Measurements from ENCODE around the gene OSBPL1A. TPM values are rescaled to one million over a fixed set of nuclear protein-coding genes. Genes with fewer than 3 reads are reported as not detected.
"Not testable (repeated sequence)": the region's sequence is repeated elsewhere in the genome, so short reads cannot be mapped to it uniquely, and the experiment has no call there.

The OSBPL1A gene
- total and polyA plus RNA-seq, 11 donors = 32.8 to 85.4 (median 71.0) TPM

GRCh38 chr18:24381126-24381525, 16.5 kb downstream of the OSBPL1A start:
- Histone ChIP-seq H3K4me3 (no peak overlapping the region), H3K4me1 (peaks cover 0 to 5% (median 0%) of the 10 kb centered on the region in 12 donors), H3K9me3 (no peaks in the 10 kb centered on the region), H3K27ac (no peak overlapping the region), H3K36me3 (peaks cover 0 to 8% (median 0%) of the 10 kb centered on the region in 9 donors), H3K27me3 (no peaks in the 10 kb centered on the region)
- intact Hi-C loops (cut with DNase I) = no loop called here
- 58 to 82% (median 70%) methylated on average over 1 of the region's 1 CpG for WGBS, 4 donors
- ATAC-seq (no peak), DNase-seq (no peak)
- no peak for TF ChIP-seq POLR2A (IDR thresholded peaks at IDR 0.05)
- TF ChIP-seq, protein P1, sequence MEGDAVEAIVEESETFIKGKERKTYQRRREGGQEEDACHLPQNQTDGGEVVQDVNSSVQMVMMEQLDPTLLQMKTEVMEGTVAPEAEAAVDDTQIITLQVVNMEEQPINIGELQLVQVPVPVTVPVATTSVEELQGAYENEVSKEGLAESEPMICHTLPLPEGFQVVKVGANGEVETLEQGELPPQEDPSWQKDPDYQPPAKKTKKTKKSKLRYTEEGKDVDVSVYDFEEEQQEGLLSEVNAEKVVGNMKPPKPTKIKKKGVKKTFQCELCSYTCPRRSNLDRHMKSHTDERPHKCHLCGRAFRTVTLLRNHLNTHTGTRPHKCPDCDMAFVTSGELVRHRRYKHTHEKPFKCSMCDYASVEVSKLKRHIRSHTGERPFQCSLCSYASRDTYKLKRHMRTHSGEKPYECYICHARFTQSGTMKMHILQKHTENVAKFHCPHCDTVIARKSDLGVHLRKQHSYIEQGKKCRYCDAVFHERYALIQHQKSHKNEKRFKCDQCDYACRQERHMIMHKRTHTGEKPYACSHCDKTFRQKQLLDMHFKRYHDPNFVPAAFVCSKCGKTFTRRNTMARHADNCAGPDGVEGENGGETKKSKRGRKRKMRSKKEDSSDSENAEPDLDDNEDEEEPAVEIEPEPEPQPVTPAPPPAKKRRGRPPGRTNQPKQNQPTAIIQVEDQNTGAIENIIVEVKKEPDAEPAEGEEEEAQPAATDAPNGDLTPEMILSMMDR (IDR thresholded peaks at IDR 0.05) = no peak

GRCh38 chr18:24380163-24380747, 17.4 kb downstream of the OSBPL1A start:
- DNase-seq (no peak), ATAC-seq (no peak)
- H3K9me3 ChIP-seq = no peaks in the 10 kb centered on the region
- no peak overlapping the region for H3K4me3 ChIP-seq
- no peak overlapping the region for H3K27ac ChIP-seq
- H3K36me3 ChIP-seq = peaks cover 0 to 12% (median 0%) of the 10 kb centered on the region in 9 donors
- no peaks in the 10 kb centered on the region for H3K27me3 ChIP-seq
- peaks cover 0 to 5% (median 0%) of the 10 kb centered on the region in 12 donors for H3K4me1 ChIP-seq
- intact Hi-C loops (cut with DNase I) = no loop called here
- whole genome bisulfite sequencing, 4 donors = 92 to 95% (median 92%) methylated on average over 6 of the region's 6 CpGs
- TF ChIP-seq POLR2A (IDR thresholded peaks at IDR 0.05) = no peak

DNA sequence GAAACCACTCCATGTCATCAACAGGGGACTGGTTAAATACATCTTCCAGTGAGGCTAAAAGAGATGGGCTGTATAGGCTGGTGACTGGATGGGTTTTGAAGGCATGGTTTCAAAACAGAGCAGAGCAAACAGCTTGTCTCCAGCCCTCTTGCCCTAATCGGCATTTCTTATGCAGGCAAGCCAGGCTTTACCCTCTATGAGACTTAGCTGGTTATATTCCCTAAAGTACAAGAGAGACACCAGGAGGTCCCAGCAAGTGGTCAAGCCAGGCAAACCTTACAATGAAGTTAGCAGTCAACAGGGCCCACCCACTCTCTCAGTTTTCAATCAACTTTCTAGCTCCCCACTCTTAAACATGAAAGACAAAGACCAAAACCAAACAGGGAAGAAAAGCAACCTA, 19.0 kb downstream of the OSBPL1A start:
- no peak for DNase-seq
- Histone ChIP-seq H3K27ac (no peak overlapping the region), H3K4me1 (peaks cover 0 to 5% (median 0%) of the 10 kb centered on the region in 12 donors), H3K36me3 (peaks cover 0 to 12% (median 0%) of the 10 kb centered on the region in 9 donors), H3K4me3 (no peak overlapping the region), H3K9me3 (no peaks in the 10 kb centered on the region), H3K27me3 (no peaks in the 10 kb centered on the region)
- TF ChIP-seq, protein P1 (IDR thresholded peaks at IDR 0.05) = no peak
- no peak for TF ChIP-seq POLR2A (IDR thresholded peaks at IDR 0.05)
- WGBS, 4 donors = 71 to 100% (median 81%) methylated on average over 1 of the region's 1 CpG
- no peak for ATAC-seq
- intact Hi-C loops (cut with DNase I) = loop anchor here in 1 of 10 donors (10.0 kb wide), 1 partner anchor 84 kb away; no protein-coding TSS in a partner anchor

DNA sequence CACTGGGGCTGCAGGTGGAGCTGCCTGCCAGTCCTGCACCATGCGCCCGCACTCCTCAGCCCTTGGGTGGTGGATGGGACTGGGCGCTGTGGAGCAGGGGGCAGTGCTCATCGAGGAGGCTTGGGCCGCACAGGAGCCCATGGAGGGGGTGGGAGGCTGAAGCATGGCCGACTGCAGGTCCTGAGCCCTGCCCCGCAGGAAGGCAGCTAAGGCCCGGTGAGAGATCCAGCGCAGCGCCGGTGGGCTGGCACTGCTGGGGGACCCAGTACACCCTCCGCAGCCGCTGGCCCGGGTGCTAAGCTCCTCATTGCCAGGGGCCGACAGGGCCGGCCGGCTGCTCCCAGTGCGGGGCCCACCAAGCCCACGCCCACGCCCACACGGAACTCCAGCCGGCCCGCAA, 21.1 kb downstream of the OSBPL1A start:
- DNase-seq, H3K4me1 ChIP-seq, ATAC-seq, H3K27ac ChIP-seq, H3K9me3 ChIP-seq, H3K4me3 ChIP-seq, H3K27me3 ChIP-seq: not testable (repeated sequence)
- peaks cover 0 to 12% (median 0%) of the 10 kb centered on the region in 9 donors for H3K36me3 ChIP-seq
- 96 to 98% (median 97%) methylated on average over 11 to 23 of the region's 23 CpGs for WGBS, 4 donors
- intact Hi-C loops (cut with DNase I) = loop anchor here in 1 of 10 donors (10.0 kb wide), 1 partner anchor 82 kb away; no protein-coding TSS in a partner anchor

DNA sequence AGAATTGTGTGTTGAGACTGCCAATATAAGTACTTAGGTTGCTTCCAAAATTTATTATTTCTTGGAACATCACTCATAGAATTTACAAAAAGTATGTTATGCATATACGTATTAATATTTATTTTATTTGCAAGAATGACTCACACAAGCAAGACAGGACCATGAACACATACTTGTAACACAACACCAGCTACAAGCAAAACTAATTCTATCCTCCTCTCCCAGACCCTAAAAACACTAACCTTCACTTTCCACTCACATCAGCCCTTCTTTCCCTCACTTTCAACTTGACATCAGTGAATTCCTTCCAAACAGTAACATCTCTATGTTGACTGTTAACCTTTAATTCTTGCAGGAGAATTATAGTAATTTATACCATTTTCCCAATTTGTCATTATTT, 24.3 kb downstream of the OSBPL1A start:
- Histone ChIP-seq H3K4me1 (no peaks in the 10 kb centered on the region), H3K9me3 (no peaks in the 10 kb centered on the region), H3K27ac (no peak overlapping the region), H3K27me3 (no peaks in the 10 kb centered on the region), H3K4me3 (no peak overlapping the region), H3K36me3 (peaks cover 0 to 12% (median 3%) of the 10 kb centered on the region in 9 donors)
- ATAC-seq (no peak), DNase-seq (no peak)
- intact Hi-C loops (cut with DNase I) = loop anchor here in 1 of 10 donors (10.0 kb wide), 1 partner anchor 79 kb away; no protein-coding TSS in a partner anchor
- WGBS, 4 donors = 93 to 98% (median 95%) methylated on average over 1 of the region's 1 CpG
- TF ChIP-seq, protein P1 (IDR thresholded peaks at IDR 0.05) = no peak
- no peak for TF ChIP-seq POLR2A (IDR thresholded peaks at IDR 0.05)

Measured in heart left ventricle (tissue), 16 donors.